ENCODE data around the gene S100A2. TPM values are rescaled to one million over a fixed set of nuclear protein-coding genes. Genes with fewer than 3 reads are reported as not detected.
A peak's percentile ranks its signal among the peaks of the same experiment; 100 is the strongest.

The S100A2 gene
- total RNA-seq, 2 experiments from 2014 or later, result 0.50 TPM; not detected in 1

DNA sequence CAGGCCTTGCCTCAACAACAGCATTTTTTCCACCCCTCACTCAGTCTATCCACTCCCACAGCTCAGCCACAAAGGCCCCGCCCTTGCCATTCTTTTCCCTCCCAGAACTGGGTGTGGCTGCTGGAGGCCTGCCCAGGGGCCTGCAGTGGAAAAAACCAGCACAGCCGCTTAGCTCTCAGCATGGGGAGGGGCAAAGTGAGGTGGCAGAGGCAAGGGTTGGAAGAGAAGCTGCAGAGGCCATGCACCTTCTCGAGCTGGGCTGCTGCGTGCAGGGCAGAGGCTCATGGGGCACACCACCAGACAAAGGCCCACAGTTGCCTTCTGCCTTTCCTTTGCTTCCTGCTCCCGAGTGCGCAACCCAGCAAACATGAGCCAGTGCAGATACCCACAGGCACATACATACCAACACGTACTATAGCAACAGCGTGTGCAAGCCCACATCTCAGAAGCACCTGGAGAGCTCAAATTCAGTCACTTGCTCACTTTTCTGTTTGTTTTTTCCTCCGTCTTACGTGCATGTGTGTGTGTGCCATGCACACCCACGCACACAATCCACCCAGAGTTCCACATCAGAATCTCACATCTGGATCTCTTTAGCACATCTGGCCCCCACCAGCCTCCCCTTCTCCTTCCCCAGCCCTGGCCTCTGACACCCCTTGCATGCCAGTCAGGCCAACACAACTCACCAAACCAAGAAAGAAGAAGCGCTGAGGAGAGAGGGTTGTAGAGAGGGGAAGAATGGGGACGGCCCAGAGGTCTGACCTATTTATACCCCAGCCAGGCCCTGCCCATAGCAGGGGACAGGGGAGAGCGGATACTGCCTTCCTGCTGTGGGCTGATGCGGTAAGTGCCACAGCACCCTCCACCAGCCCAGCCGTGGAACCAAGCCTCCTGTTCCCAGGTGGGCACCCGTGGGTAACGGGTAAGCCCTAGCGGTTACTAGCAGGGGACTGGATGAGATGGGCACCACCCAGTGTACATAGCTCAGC is 20.3 kb downstream of the S100A2 start, which contains the start of gene S100A4:
Gene S100A4, minus strand, starts transcription at position 740 of the 989 bp plus-strand sequence. CDS start 1,012 bp downstream, outside the sequence.
- Mint-ChIP-seq H3K36me3 (ENCODE audit: low read depth) (peaks cover 23% of the 10 kb centered on the region), H3K9me3 (no peaks in the 10 kb centered on the region), H3K27ac (peak within 1 kb of the TSS; percentile 99), H3K4me1 (ENCODE audit: low read depth) (peaks cover 67% of the 10 kb centered on the region), H3K4me3 (peak within 1 kb of the TSS; percentile 90), H3K27me3 (no peaks in the 10 kb centered on the region)
- TF ChIP-seq, protein P1, sequence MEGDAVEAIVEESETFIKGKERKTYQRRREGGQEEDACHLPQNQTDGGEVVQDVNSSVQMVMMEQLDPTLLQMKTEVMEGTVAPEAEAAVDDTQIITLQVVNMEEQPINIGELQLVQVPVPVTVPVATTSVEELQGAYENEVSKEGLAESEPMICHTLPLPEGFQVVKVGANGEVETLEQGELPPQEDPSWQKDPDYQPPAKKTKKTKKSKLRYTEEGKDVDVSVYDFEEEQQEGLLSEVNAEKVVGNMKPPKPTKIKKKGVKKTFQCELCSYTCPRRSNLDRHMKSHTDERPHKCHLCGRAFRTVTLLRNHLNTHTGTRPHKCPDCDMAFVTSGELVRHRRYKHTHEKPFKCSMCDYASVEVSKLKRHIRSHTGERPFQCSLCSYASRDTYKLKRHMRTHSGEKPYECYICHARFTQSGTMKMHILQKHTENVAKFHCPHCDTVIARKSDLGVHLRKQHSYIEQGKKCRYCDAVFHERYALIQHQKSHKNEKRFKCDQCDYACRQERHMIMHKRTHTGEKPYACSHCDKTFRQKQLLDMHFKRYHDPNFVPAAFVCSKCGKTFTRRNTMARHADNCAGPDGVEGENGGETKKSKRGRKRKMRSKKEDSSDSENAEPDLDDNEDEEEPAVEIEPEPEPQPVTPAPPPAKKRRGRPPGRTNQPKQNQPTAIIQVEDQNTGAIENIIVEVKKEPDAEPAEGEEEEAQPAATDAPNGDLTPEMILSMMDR (IDR thresholded peaks at IDR 0.05), result no peak
- ChIA-PET CTCF (interaction anchor here (0.7 to 4.4 kb wide), 13 partner anchors 10 to 178 kb away, joined by 3 to 49 read pairs (median 7); partner anchors contain the start of genes CHTOP and S100A6), POLR2A (interaction anchor here (0.7 to 6.6 kb wide), 14 partner anchors 8 to 182 kb away, joined by 3 to 97 read pairs (median 4); partner anchors contain the start of genes CHTOP, INTS3 and S100A6)
- intact Hi-C loops (cut with micrococcal nuclease), result no loop called here
- ATAC-seq (peak; percentile 84), DNase-seq (peak; percentile 97)

DNA sequence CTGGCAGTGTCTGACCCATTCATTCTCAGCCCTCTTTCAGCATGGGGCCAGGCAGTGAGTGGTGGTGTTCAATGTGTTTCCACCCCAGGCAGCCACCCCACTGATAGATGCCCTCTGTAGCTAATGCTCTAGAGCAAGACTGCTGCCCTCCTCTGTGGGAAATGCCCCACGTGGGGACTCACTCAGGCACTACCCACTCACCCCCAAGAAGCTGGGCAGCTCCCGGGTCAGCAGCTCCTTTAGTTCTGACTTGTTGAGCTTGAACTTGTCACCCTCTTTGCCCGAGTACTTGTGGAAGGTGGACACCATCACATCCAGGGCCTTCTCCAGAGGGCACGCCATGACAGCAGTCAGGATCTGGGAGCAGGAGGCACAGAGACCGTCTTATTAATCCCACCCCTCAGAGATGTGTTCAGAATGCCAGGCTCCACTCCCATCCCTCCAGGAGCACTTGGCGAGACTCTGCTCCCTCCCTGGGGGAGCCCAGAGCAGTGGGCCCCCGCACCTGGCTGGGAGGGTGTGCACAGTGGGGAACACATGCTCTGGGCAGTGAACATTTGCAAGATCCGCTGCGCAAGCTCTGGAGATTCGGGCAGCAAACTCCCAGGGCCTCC is 21.1 kb downstream of the S100A2 start:
- H3K36me3 Mint-ChIP-seq (ENCODE audit: low read depth), result peaks cover 23% of the 10 kb centered on the region
- H3K27me3 Mint-ChIP-seq, result no peaks in the 10 kb centered on the region
- H3K4me1 Mint-ChIP-seq (ENCODE audit: low read depth), result peaks cover 75% of the 10 kb centered on the region
- CTCF ChIA-PET, result interaction anchor here (0.8 to 4.4 kb wide), 12 partner anchors 9 to 179 kb away, joined by 3 to 49 read pairs (median 8); partner anchors contain the start of genes CHTOP and S100A6
- TF ChIP-seq, protein P1 (IDR thresholded peaks at IDR 0.05), result no peak
- H3K27ac Mint-ChIP-seq, result peak overlapping the region; percentile 99
- POLR2A ChIA-PET, result interaction anchor here (0.7 to 6.6 kb wide), 13 partner anchors 9 to 117 kb away, joined by 3 to 97 read pairs (median 4); partner anchors contain the start of genes CHTOP and S100A6
- DNase-seq (no peak), ATAC-seq (no peak)
- H3K4me3 Mint-ChIP-seq, result peak overlapping the region; percentile 90
- H3K9me3 Mint-ChIP-seq, result no peaks in the 10 kb centered on the region
- intact Hi-C loops (cut with micrococcal nuclease), result no loop called here

GRCh38 chr1:153543736-153544135 is 21.9 kb downstream of the S100A2 start:
- no peaks in the 10 kb centered on the region for H3K27me3 Mint-ChIP-seq
- H3K27ac Mint-ChIP-seq, result peak overlapping the region; percentile 99
- H3K4me3 Mint-ChIP-seq, result peak overlapping the region; percentile 90
- no peak for ATAC-seq
- H3K9me3 Mint-ChIP-seq, result no peaks in the 10 kb centered on the region
- H3K36me3 Mint-ChIP-seq (ENCODE audit: low read depth), result peaks cover 23% of the 10 kb centered on the region
- H3K4me1 Mint-ChIP-seq (ENCODE audit: low read depth), result peaks cover 77% of the 10 kb centered on the region
- POLR2A ChIA-PET, result interaction anchor here (1.3 to 6.6 kb wide), 5 partner anchors 10 to 118 kb away, joined by 4 to 97 read pairs (median 4); partner anchors contain the start of genes CHTOP and S100A6
- intact Hi-C loops (cut with micrococcal nuclease), result no loop called here
- TF ChIP-seq, protein P1 (IDR thresholded peaks at IDR 0.05), result no peak
- no peak for DNase-seq
- CTCF ChIA-PET, result interaction anchor here (1.5 to 4.4 kb wide), 7 partner anchors 8 to 179 kb away, joined by 3 to 49 read pairs (median 21); partner anchors contain the start of genes CHTOP and S100A6

DNA sequence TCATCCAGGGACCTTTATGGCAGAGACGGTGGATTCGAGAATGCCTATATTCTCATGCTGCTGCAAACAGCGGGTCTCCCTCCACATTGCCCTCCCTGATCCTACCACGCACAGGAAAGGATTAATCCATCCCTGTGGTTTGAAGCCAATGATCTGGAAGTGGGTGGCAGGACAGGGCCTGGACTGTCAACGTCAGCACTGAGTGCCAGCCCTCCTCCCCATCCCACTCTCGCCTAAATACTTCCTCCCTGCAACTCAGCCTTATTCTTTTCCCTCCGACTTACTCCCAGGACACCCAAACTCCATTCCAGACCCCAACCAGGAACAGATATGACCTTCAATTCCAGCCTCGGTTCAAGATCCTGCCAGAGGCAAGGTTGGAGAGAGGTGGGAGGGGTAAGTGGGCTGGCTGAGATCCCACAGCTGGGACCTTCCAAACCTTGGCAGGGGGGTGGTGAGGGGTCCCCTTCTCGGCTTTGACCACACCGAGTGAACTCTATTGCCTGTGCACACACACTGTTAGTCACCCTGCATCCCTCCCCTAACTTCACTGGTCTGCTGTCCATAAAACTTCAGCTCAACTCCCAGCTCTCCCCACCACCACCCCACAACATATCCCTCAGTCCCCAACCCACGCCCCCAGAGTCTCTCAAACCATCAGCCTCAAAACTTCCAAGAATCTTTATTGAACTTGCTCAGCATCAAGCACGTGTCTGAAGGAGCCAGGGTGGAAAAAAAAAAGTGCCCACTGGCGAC is 22.5 kb downstream of the S100A2 start:
- intact Hi-C loops (cut with micrococcal nuclease), result no loop called here
- TF ChIP-seq, protein P1 (IDR thresholded peaks at IDR 0.05), result no peak
- H3K4me1 Mint-ChIP-seq (ENCODE audit: low read depth), result peaks cover 80% of the 10 kb centered on the region
- peak overlapping the region; percentile 99 for H3K27ac Mint-ChIP-seq
- no peak for ATAC-seq
- no peaks in the 10 kb centered on the region for H3K27me3 Mint-ChIP-seq
- H3K36me3 Mint-ChIP-seq (ENCODE audit: low read depth), result peaks cover 23% of the 10 kb centered on the region
- H3K9me3 Mint-ChIP-seq, result no peaks in the 10 kb centered on the region
- no peak for DNase-seq
- ChIA-PET POLR2A (interaction anchor here (1.0 to 6.6 kb wide), 4 partner anchors 9 to 95 kb away, joined by 3 to 97 read pairs (median 5); partner anchors contain the start of genes CHTOP and S100A6), CTCF (interaction anchor here (1.5 to 4.4 kb wide), 7 partner anchors 8 to 180 kb away, joined by 3 to 49 read pairs (median 21); partner anchors contain the start of genes CHTOP and S100A6)
- peak overlapping the region; percentile 90 for H3K4me3 Mint-ChIP-seq

Data from activated CD8-positive, alpha-beta T cell treated with anti-CD3 and anti-CD28 coated beads for 36 hours (primary cell).